Kidney epithelial cell (primary cell): ENCODE data around the gene CHD1L. TPM values are rescaled to one million over a fixed set of nuclear protein-coding genes. Genes with fewer than 3 reads are reported as not detected.
"Not testable (repeated sequence)": the region's sequence is repeated elsewhere in the genome, so short reads cannot be mapped to it uniquely, and the experiment has no call there.

Source experiments
- DNase-seq: peaks from one replicate; pipeline ENCODE4 v3.0.0-alpha.2; 2010; ENCODE audit warnings: low read depth
- H3K27me3 ChIP-seq: 2 replicates; pipeline ENCODE4 v1.6.0; 2011; ENCODE audit warnings: low read length; ENCODE audit not compliant: control insufficient read depth, insufficient read depth
- H3K36me3 ChIP-seq: 2 replicates; pipeline ENCODE4 v1.5.1; 2011; ENCODE audit warnings: low read length; ENCODE audit not compliant: control insufficient read depth, insufficient read depth
- H3K4me3 ChIP-seq: 2 replicates; pipeline ENCODE4 v1.5.1; 2011; ENCODE audit warnings: low read depth, mild to moderate bottlenecking, control low read depth, low read length
- CTCF ChIP-seq: IDR thresholded peaks from 2 replicates; pipeline ENCODE4 v1.5.1; 2011; ENCODE audit warnings: mild to moderate bottlenecking, moderate library complexity, low read length, control low read depth, inconsistent platforms; ENCODE audit not compliant: insufficient read depth, poor library complexity, severe bottlenecking
- total RNA-seq: library from RNA; depleted of rRNA; stranded (reverse); fragments of >200 nt; gene quantifications from 2 replicates; pipeline ENCODE4 v1.2.3, GENCODE V29; 2015

Gene CHD1L
- total RNA-seq, 1 donor from 2014 or later: 35.7 TPM

DNA sequence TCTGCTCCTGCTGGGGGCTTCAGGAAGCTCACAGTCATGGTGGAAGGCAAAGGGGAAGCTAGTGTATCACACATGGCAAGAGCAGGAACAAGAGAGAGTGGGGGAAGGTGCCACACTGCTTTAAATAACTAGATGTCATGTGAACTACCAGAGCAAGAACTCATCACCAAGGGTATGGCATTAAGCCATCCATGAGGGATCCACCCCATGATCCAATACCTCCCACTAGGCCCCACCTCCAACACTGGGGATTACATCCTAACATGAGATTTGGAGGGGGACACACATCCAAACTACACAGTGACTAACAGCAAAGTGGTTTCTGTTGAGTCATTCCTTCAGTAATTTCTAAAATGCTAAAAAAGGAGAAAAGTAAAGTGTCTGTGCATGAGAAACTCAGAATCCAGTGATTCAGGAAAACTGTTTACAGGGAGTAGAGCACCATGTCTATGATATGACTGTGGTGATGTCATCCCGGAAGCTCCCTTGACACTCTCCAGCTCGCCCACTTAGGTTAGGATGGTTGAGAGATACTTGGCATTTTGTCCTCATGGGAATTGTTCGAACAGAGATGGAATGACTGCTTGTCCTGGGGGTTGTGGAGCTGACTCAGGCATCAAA is 50.3 kb downstream of the CHD1L start:
- Histone ChIP-seq H3K27me3 (no peaks in the 10 kb centered on the region), H3K36me3 (peaks cover 1% of the 10 kb centered on the region), H3K4me3 (no peak overlapping the region)
- TF ChIP-seq CTCF: no peak
- peak; percentile 69 for DNase-seq

DNA sequence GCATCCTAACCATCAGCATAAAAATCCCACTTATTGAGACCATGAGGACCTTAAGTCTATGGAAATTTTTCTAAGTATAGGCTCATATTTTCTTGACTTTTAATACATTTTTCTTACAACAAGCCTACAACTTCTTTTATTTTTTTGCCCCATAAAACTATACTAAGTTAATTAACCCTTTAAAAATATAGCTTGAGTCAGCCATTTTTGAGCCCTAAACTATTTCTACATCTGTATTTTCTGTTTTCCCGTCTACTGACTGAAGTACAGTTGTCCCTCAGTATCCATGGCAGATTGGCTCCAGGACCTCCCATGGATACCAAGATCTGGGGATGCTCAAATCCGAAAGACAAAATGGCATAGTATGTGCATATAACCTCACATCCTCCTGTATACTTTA is 55.0 kb downstream of the CHD1L start:
- Histone ChIP-seq H3K27me3 (no peaks in the 10 kb centered on the region), H3K4me3 (no peak overlapping the region), H3K36me3 (peaks cover 2% of the 10 kb centered on the region)
- no peak for DNase-seq
- TF ChIP-seq CTCF: no peak

DNA sequence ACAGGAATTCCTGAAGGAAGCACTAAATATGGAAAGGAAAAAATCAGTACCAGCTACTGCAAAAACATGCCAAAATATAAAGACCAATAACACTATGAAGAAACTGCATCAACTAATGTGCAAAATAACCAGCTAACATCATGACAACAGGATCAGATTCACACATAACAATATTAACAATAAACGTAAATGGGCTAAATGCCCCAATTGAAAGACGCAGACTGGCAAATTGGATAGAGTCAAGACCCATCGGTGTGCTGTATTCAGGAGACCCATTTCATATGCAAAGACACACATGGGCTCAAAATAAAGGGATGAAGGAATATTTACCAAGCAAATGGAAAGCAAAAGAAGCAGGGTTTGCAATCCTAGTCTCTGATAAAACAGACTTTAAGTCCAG is 63.3 kb downstream of the CHD1L start:
- not testable (repeated sequence) for H3K27me3 ChIP-seq, DNase-seq, H3K36me3 ChIP-seq, H3K4me3 ChIP-seq

DNA sequence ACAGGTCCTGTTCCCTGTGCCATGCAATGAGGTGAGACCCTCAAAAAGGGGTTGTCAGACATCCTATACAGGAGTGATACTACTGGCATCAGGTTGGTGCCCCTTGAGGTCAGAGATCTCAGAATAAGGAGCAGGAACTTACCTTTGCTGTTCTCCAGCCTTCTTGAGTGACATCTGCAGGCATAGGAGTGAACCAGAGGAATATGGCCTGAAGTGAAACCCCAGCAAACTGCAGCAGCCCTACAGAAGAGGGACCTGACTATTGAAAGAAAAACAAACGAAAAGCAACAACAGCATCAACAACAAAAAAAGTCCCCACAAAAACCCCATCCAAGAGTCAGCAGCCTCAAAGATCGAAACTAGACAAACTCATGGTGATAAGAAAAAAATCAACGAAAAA is 74.5 kb downstream of the CHD1L start:
- Histone ChIP-seq H3K4me3 (no peak overlapping the region), H3K27me3 (no peaks in the 10 kb centered on the region), H3K36me3 (no peaks in the 10 kb centered on the region)
- no peak for DNase-seq
- TF ChIP-seq CTCF: no peak

- H3K36me3 ChIP-seq, H3K27me3 ChIP-seq, DNase-seq, H3K4me3 ChIP-seq: not testable (repeated sequence)
Observed at GRCh38 chr1:147326933-147327687, 84.6 kb downstream of the CHD1L start.

DNA sequence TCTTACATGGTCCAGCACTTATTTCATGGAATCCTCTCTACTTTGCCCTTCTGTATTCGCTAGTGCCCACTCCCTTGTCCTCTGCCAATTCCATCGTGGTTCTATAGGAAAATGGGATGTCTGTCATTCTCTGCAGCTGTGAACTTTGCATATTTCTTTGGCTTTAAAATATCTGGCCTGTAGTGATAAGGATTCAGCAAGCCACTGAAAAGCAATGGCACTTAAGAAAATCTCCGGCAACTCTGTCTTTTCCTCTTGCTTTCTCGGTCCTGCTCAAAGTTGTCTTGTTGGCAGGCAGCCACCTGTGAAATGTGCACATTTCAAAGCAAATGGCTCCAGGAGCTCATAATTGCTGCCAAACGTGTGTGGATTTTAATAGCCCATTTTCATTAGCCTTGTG is 91.8 kb downstream of the CHD1L start:
- no peak for DNase-seq
- Histone ChIP-seq H3K36me3 (no peaks in the 10 kb centered on the region), H3K4me3 (no peak overlapping the region), H3K27me3 (peaks cover 2% of the 10 kb centered on the region)
- no peak for TF ChIP-seq CTCF

- no peak for DNase-seq
- TF ChIP-seq CTCF: no peak
- H3K4me3 ChIP-seq: no peak overlapping the region
- no peaks in the 10 kb centered on the region for H3K36me3 ChIP-seq
- H3K27me3 ChIP-seq: peaks cover 2% of the 10 kb centered on the region
Observed at GRCh38 chr1:147336291-147336690, 93.8 kb downstream of the CHD1L start.
